Astrocyte (in vitro differentiated cells and primary cell): ENCODE measurements around the gene PNKP. TPM values are rescaled to one million over a fixed set of nuclear protein-coding genes. Genes with fewer than 3 reads are reported as not detected.
"Not testable (repeated sequence)": the region's sequence is repeated elsewhere in the genome, so short reads cannot be mapped to it uniquely, and the experiment has no call there.

Experiments
- DNase-seq: peaks from one replicate; pipeline ENCODE4 v3.0.0-alpha.2; 2010; ENCODE audit warnings: low read depth
- FAIRE-seq: peaks from 2 replicates; lab custom pipeline; 2011; peaks lifted over from hg19 to GRCh38; lab: Jason Lieb, UNC
- H2AFZ ChIP-seq: 2 replicates; pipeline ENCODE4 v1.6.0; 2012; ENCODE audit warnings: low read depth, low read length, inconsistent platforms
- H3K27ac ChIP-seq: 2 replicates; pipeline ENCODE4 v1.5.1; 2011; ENCODE audit warnings: low read depth, low read length, inconsistent platforms
- H3K27me3 ChIP-seq: 2 replicates; pipeline ENCODE4 v1.6.0; 2011; ENCODE audit warnings: low read length, inconsistent platforms; ENCODE audit not compliant: insufficient read depth
- H3K36me3 ChIP-seq: 2 replicates; pipeline ENCODE4 v1.5.1; 2011; ENCODE audit warnings: low read length, inconsistent platforms; ENCODE audit not compliant: insufficient read depth
- H3K4me1 ChIP-seq: 2 replicates; pipeline ENCODE4 v1.5.1; 2011; ENCODE audit warnings: low read length, inconsistent platforms; ENCODE audit not compliant: insufficient read depth
- H3K4me2 ChIP-seq: 2 replicates; pipeline ENCODE4 v1.6.0; 2012; ENCODE audit warnings: low read length, inconsistent platforms
- H3K4me3 ChIP-seq: 2 replicates; pipeline ENCODE4 v1.5.1; 2011; ENCODE audit warnings: low read depth, mild to moderate bottlenecking, low read length, inconsistent platforms; ENCODE audit not compliant: insufficient read depth
- H3K79me2 ChIP-seq: 2 replicates; pipeline ENCODE4 v1.6.0; 2012; ENCODE audit warnings: mild to moderate bottlenecking, low read length, inconsistent platforms; ENCODE audit not compliant: insufficient read depth
- H3K9ac ChIP-seq: 2 replicates; pipeline ENCODE4 v1.6.0; 2012; ENCODE audit warnings: mild to moderate bottlenecking, low read length, inconsistent platforms
- H3K9me3 ChIP-seq: 2 replicates; pipeline ENCODE4 v1.5.1; 2012; ENCODE audit warnings: low read depth, mild to moderate bottlenecking, low read length, inconsistent platforms; ENCODE audit not compliant: insufficient read depth
- H4K20me1 ChIP-seq: 2 replicates; pipeline ENCODE4 v1.6.0; 2012; ENCODE audit warnings: low read length, inconsistent platforms; ENCODE audit not compliant: insufficient read depth
- H3K27ac Mint-ChIP-seq: one replicate; pipeline ENCODE4 v1.8.0; 2021; ENCODE audit warnings: mild to moderate bottlenecking, mixed read lengths; ENCODE audit not compliant: unreplicated experiment
- H3K27me3 Mint-ChIP-seq: one replicate; pipeline ENCODE4 v1.8.0; 2021; ENCODE audit warnings: low read depth, mixed read lengths; ENCODE audit not compliant: unreplicated experiment
- H3K36me3 Mint-ChIP-seq: one replicate; pipeline ENCODE4 v1.8.0; 2021; ENCODE audit warnings: low read depth, mixed read lengths; ENCODE audit not compliant: unreplicated experiment
- H3K4me1 Mint-ChIP-seq: one replicate; pipeline ENCODE4 v1.8.0; 2021; ENCODE audit warnings: low read depth, mixed read lengths; ENCODE audit not compliant: unreplicated experiment
- H3K4me3 Mint-ChIP-seq: one replicate; pipeline ENCODE4 v1.8.0; 2021; ENCODE audit warnings: mild to moderate bottlenecking, moderate library complexity, mixed read lengths; ENCODE audit not compliant: unreplicated experiment
- H3K9me3 Mint-ChIP-seq: one replicate; pipeline ENCODE4 v1.8.0; 2021; ENCODE audit warnings: mild to moderate bottlenecking, mixed read lengths; ENCODE audit not compliant: unreplicated experiment
- EZH2 ChIP-seq: IDR thresholded peaks from 2 replicates; pipeline ENCODE4 v1.6.1; 2012; ENCODE audit warnings: mild to moderate bottlenecking, low read length, inconsistent platforms; ENCODE audit not compliant: insufficient read depth
- total RNA-seq: library from RNA; stranded (reverse); gene quantifications from 2 replicates; pipeline ENCODE4 v1.2.1, GENCODE V29; 2021
- TF ChIP-seq, protein P1 (sequence below): IDR thresholded peaks from 2 replicates; pipeline ENCODE4 v1.5.1; 2011; ENCODE audit warnings: low read depth, mild to moderate bottlenecking, inconsistent platforms, low read length, moderate library complexity; ENCODE audit not compliant: insufficient read depth

PNKP gene
- total RNA-seq, 1 donor from 2014 or later = 54.8 TPM

DNA sequence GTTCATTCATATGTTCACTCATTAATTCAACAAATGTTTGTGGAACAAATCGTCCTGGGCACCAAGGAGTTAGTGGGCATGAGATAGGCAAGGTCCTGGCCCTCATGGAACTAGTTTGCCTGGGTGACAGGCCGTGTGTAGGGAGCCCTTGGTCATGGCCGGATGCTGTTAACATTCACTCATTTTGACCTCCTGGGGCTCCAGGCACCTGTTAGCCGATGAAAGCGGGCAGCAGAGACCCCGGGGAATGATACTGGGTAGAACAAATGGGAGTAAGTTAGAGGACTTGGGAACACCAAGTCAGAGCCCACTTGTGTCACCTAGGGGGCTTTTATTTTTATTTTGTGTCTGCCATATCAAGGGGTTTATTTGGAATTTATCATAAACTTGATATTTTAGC, 42.7 kb downstream of the PNKP start:
- peaks cover 50% of the 10 kb centered on the region for H3K79me2 ChIP-seq
- no peaks in the 10 kb centered on the region for H3K4me1 ChIP-seq
- no peaks in the 10 kb centered on the region for H3K27me3 ChIP-seq
- H2AFZ ChIP-seq = no peak overlapping the region
- no peak for DNase-seq
- Mint-ChIP-seq H3K36me3 (peaks cover 14% of the 10 kb centered on the region), H3K27me3 (no peaks in the 10 kb centered on the region), H3K4me3 (no peak overlapping the region), H3K9me3 (peaks cover 4% of the 10 kb centered on the region), H3K4me1 (peaks cover 4% of the 10 kb centered on the region), H3K27ac (no peak overlapping the region)
- no peak for FAIRE-seq
- H3K4me3 ChIP-seq = no peak overlapping the region
- H4K20me1 ChIP-seq = peaks cover 51% of the 10 kb centered on the region
- no peak overlapping the region for H3K9ac ChIP-seq
- H3K4me2 ChIP-seq = no peak overlapping the region
- H3K36me3 ChIP-seq = peaks cover 8% of the 10 kb centered on the region
- H3K9me3 ChIP-seq = no peaks in the 10 kb centered on the region
- TF ChIP-seq, protein P1, sequence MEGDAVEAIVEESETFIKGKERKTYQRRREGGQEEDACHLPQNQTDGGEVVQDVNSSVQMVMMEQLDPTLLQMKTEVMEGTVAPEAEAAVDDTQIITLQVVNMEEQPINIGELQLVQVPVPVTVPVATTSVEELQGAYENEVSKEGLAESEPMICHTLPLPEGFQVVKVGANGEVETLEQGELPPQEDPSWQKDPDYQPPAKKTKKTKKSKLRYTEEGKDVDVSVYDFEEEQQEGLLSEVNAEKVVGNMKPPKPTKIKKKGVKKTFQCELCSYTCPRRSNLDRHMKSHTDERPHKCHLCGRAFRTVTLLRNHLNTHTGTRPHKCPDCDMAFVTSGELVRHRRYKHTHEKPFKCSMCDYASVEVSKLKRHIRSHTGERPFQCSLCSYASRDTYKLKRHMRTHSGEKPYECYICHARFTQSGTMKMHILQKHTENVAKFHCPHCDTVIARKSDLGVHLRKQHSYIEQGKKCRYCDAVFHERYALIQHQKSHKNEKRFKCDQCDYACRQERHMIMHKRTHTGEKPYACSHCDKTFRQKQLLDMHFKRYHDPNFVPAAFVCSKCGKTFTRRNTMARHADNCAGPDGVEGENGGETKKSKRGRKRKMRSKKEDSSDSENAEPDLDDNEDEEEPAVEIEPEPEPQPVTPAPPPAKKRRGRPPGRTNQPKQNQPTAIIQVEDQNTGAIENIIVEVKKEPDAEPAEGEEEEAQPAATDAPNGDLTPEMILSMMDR = no peak
- TF ChIP-seq EZH2 = no peak
- no peak overlapping the region for H3K27ac ChIP-seq

GRCh38 chr19:49823472-49823871, 43.9 kb downstream of the PNKP start:
- H3K4me1 Mint-ChIP-seq = peaks cover 10% of the 10 kb centered on the region
- Histone ChIP-seq H3K9me3 (no peaks in the 10 kb centered on the region), H3K4me3 (no peak overlapping the region), H3K27ac (no peak overlapping the region), H3K4me2 (no peak overlapping the region), H4K20me1 (peaks cover 54% of the 10 kb centered on the region), H3K27me3 (no peaks in the 10 kb centered on the region), H3K36me3 (peaks cover 8% of the 10 kb centered on the region), H3K9ac (no peak overlapping the region), H3K4me1 (no peaks in the 10 kb centered on the region), H3K79me2 (peaks cover 62% of the 10 kb centered on the region), H2AFZ (no peak overlapping the region)
- H3K27me3 Mint-ChIP-seq = no peaks in the 10 kb centered on the region
- DNase-seq (no peak), FAIRE-seq (no peak)
- TF ChIP-seq, protein P1 = no peak
- no peak for TF ChIP-seq EZH2
- H3K4me3 Mint-ChIP-seq = no peak overlapping the region
- H3K27ac Mint-ChIP-seq = no peak overlapping the region
- H3K9me3 Mint-ChIP-seq = peaks cover 4% of the 10 kb centered on the region
- H3K36me3 Mint-ChIP-seq = peaks cover 14% of the 10 kb centered on the region

DNA sequence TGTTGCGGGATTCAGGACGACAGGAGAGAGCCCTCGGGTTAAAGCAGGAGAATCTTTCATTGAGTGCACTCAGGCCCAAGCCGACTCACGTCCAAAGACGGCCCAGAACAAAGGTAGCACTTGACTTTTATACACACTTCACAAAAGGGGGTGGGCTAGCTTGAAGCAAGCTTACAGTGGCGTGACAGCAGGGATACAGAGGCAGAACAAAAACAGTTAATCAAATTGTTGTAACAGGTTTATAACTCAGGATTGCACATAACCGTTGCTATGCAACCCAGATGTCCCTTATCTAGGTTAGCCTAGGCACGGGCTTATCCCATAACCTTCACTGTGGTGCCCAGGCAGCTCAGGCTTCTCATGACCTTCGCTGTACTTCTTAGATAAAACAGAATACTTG, 47.3 kb downstream of the PNKP start:
- no peak overlapping the region for H3K27ac ChIP-seq
- FAIRE-seq (no peak), DNase-seq (no peak)
- no peaks in the 10 kb centered on the region for H3K9me3 ChIP-seq
- Mint-ChIP-seq H3K27ac (peak overlapping the region; percentile 47), H3K27me3 (no peaks in the 10 kb centered on the region), H3K4me3 (no peak overlapping the region), H3K4me1 (peaks cover 10% of the 10 kb centered on the region), H3K36me3 (peaks cover 3% of the 10 kb centered on the region), H3K9me3 (no peaks in the 10 kb centered on the region)
- no peak overlapping the region for H3K4me2 ChIP-seq
- H3K27me3 ChIP-seq = no peaks in the 10 kb centered on the region
- peaks cover 31% of the 10 kb centered on the region for H4K20me1 ChIP-seq
- peaks cover 6% of the 10 kb centered on the region for H3K4me1 ChIP-seq
- H3K36me3 ChIP-seq = peaks cover 8% of the 10 kb centered on the region
- H3K9ac ChIP-seq = no peak overlapping the region
- peaks cover 54% of the 10 kb centered on the region for H3K79me2 ChIP-seq
- H3K4me3 ChIP-seq = no peak overlapping the region
- H2AFZ ChIP-seq = no peak overlapping the region
- TF ChIP-seq, protein P1 = no peak
- no peak for TF ChIP-seq EZH2

DNA sequence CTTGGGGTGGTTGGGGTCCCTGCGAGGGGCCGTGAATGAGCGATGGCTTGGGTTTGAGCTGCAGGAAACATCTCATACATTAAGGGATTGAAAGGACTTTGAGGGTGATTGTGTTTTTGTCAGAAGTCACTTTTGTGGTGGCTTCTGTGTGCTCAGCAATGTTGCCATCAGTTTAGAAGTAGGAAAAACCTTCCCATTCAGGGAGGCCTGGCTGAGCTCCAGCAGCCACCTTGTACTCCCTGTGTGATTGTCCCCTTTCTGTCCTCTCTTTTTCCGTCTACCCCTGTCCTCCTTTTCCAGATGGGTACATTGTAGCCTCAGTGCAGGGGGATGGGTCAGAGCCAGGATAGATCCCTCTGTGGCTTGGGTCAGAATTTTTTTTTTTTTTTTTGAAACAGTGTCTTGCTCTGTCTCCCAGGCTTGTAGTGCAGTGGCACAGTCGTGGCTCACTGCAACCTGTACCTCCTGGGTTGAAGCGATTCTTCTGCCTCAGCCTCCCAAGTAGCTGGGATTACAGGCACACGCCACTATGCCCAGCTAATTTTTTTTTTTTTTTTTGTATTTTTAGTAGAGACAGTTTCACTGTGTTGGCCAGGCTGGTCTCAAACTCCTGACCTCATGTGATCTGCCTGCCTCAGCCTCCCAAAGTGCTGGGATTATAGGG, 47.8 kb downstream of the PNKP start:
- FAIRE-seq, H3K27me3 Mint-ChIP-seq: not testable (repeated sequence)
- H3K4me1 Mint-ChIP-seq = peaks cover 10% of the 10 kb centered on the region

More for the DNA sequence above, 47.8 kb downstream of the PNKP start:
- Histone ChIP-seq H3K4me3 (peak overlapping the region; percentile 91), H3K9ac (peak overlapping the region; percentile 96), H4K20me1 (peaks cover 25% of the 10 kb centered on the region), H3K79me2 (peaks cover 48% of the 10 kb centered on the region), H3K4me2 (peak overlapping the region; percentile 95)
- H3K9me3 ChIP-seq, H3K4me1 ChIP-seq, DNase-seq, H3K36me3 ChIP-seq, H2AFZ ChIP-seq, H3K27ac ChIP-seq, H3K36me3 Mint-ChIP-seq, H3K27me3 ChIP-seq, H3K9me3 Mint-ChIP-seq: not testable (repeated sequence)
- H3K27ac Mint-ChIP-seq = peak overlapping the region; percentile 95
- H3K4me3 Mint-ChIP-seq = peak overlapping the region; percentile 93
